Activated gamma-delta T cell treated with anti-CD3 and anti-CD28 coated beads, Interleukin-2, amount 50 U/mL, for 16 hours (primary cell): ENCODE measurements around the gene RTKN.

Source experiments
- DNase-seq: peaks from one replicate; pipeline ENCODE4 v3.0.0-alpha.2; 2020; ENCODE audit warnings: low read depth

The RTKN gene

GRCh38 chr2:74375838-74376237 lies 65.9 kb downstream of the RTKN start:
- no peak for DNase-seq
